OCI-LY1 (cell line): ENCODE measurements around the gene TREML1.

Source experiments
- EZH2 ChIP-seq: fragments of 200-600 bp; sonication (generic), shearing (Covaris generic); IDR thresholded peaks from 2 replicates; pipeline ENCODE4 v1.8.0; 2017; ENCODE audit warnings: borderline replicate concordance, mixed run types, mild to moderate bottlenecking, antibody characterized with exemption, low read length, moderate library complexity, mixed read lengths
- TF ChIP-seq, protein P1 (sequence below): fragments of 200-600 bp; sonication (generic), shearing (Covaris generic); IDR thresholded peaks from 2 replicates; pipeline ENCODE4 v1.5.1; 2017; ENCODE audit warnings: mild to moderate bottlenecking, antibody characterized with exemption, low read length, moderate library complexity, mixed read lengths

DNA sequence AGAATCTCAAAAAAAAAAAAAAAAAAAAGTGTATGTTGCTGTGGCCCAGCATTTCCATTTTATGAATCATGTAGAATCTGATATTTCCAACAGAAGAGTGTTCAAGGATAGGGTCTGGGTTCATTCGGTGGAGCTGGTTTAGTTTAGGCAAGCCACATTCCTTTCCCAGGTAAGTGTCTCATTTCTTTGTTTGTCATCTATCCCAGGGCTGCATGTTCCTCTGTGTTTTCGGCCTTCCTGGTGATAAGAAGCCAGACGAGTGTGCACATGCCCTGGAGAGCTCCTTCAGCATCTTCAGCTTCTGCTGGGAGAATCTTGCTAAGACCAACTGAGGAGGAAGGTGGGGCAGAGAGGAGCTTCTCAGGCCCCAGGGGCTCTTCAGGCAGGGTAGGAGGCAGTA lies 43.1 kb downstream of the TREML1 start:
- TF ChIP-seq, protein P1, sequence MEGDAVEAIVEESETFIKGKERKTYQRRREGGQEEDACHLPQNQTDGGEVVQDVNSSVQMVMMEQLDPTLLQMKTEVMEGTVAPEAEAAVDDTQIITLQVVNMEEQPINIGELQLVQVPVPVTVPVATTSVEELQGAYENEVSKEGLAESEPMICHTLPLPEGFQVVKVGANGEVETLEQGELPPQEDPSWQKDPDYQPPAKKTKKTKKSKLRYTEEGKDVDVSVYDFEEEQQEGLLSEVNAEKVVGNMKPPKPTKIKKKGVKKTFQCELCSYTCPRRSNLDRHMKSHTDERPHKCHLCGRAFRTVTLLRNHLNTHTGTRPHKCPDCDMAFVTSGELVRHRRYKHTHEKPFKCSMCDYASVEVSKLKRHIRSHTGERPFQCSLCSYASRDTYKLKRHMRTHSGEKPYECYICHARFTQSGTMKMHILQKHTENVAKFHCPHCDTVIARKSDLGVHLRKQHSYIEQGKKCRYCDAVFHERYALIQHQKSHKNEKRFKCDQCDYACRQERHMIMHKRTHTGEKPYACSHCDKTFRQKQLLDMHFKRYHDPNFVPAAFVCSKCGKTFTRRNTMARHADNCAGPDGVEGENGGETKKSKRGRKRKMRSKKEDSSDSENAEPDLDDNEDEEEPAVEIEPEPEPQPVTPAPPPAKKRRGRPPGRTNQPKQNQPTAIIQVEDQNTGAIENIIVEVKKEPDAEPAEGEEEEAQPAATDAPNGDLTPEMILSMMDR = no peak
- TF ChIP-seq EZH2 = no peak
